ENCODE results near the gene NDNF.

DNA sequence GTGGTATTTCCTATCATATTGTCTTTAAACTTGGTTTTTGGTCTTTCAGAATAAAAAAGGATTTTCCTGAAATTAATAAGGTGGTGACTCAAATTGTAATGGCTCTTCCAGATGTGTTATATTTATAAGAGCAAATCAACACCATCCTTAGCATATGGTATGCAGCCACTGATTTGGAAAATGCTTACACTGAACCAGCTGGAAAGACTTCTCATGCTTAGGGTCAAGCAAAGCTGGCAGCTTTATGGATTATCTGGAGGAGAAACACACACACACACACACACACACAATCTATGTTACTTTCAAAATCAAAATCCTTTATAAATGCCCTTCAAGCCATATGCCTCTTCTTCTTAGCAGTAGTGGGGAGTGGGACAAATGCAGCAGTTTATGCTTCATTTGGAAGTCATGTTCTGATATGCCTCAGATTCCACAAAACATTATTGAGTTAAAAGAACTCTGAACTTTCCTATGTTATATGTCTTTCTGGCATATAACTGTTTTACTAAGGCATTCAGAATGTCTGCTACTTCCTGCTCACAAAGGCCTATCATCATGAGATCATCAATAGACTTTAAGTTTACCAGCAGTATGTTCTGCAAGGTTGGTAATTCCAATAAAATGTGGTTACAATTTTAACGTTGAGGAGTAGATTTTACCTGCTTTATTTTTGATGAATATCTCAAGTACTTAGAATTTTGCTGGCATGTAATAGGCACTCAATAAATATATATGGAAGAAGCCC, 76.9 kb downstream of the NDNF start:
- no peak for TF ChIP-seq USF2 (IDR thresholded peaks at IDR 0.05; ENCODE audit: borderline replicate concordance, low read depth, low read length)
- TF ChIP-seq, protein P1, sequence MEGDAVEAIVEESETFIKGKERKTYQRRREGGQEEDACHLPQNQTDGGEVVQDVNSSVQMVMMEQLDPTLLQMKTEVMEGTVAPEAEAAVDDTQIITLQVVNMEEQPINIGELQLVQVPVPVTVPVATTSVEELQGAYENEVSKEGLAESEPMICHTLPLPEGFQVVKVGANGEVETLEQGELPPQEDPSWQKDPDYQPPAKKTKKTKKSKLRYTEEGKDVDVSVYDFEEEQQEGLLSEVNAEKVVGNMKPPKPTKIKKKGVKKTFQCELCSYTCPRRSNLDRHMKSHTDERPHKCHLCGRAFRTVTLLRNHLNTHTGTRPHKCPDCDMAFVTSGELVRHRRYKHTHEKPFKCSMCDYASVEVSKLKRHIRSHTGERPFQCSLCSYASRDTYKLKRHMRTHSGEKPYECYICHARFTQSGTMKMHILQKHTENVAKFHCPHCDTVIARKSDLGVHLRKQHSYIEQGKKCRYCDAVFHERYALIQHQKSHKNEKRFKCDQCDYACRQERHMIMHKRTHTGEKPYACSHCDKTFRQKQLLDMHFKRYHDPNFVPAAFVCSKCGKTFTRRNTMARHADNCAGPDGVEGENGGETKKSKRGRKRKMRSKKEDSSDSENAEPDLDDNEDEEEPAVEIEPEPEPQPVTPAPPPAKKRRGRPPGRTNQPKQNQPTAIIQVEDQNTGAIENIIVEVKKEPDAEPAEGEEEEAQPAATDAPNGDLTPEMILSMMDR (IDR thresholded peaks at IDR 0.05): no peak
- TF ChIP-seq CHD2 (IDR thresholded peaks at IDR 0.05; ENCODE audit: low read length, partially characterized antibody): no peak
- no peak for TF ChIP-seq SIN3A (IDR thresholded peaks at IDR 0.05; ENCODE audit: borderline replicate concordance, low read depth, low read length)
- TF ChIP-seq ELF1 (IDR thresholded peaks at IDR 0.05): no peak
- TF ChIP-seq TCF12 (IDR thresholded peaks at IDR 0.05): no peak
